H1 (cell line): ENCODE data around the gene ASB16. TPM values are rescaled to one million over a fixed set of nuclear protein-coding genes. Genes with fewer than 3 reads are reported as not detected.

Experiments used
- ATF3 ChIP-seq: IDR thresholded peaks from 2 replicates; pipeline ENCODE4 v1.6.1; 2011; ENCODE audit warnings: low read depth, mild to moderate bottlenecking, low read length; ENCODE audit not compliant: insufficient read depth
- BCL11A ChIP-seq, 2 experiments: IDR thresholded peaks; one replicate each; pipeline ENCODE4 v1.6.1; 2011; ENCODE audit warnings: low read depth in 2 of 2, low read length in 2 of 2, mild to moderate bottlenecking in 2 of 2
- CBX8 ChIP-seq: fragments of 300-800, 300-1000 bp; sonication (generic); IDR thresholded peaks from 2 replicates; pipeline ENCODE4 v1.7.1; 2016; ENCODE audit warnings: low read depth, low read length, borderline replicate concordance
- CTBP2 ChIP-seq: IDR thresholded peaks from 2 replicates; pipeline ENCODE4 v1.7.0; 2011; ENCODE audit warnings: borderline replicate concordance, mild to moderate bottlenecking, moderate library complexity, mixed read lengths, low read length; ENCODE audit not compliant: insufficient read depth, insufficient read length
- CTCF ChIP-seq, 3 experiments: IDR thresholded peaks; 1 replicate in 2 of 3; 2 replicates in 1 of 3; pipeline versions ENCODE4 v1.5.1 to v1.6.1; 2011; ENCODE audit warnings: low read length in 3 of 3, mild to moderate bottlenecking in 3 of 3, inconsistent platforms in 2 of 3, low read depth in 1 of 3, moderate library complexity in 1 of 3; ENCODE audit not compliant: insufficient read depth in 1 of 3; ENCODE audit errors: control extremely low read depth in 1 of 3
- E2F6 ChIP-seq: IDR thresholded peaks from 2 replicates; pipeline ENCODE4 v1.6.1; 2012; ENCODE audit warnings: inconsistent platforms
- EGR1 ChIP-seq: IDR thresholded peaks from 2 replicates; pipeline ENCODE4 v1.6.1; 2011; ENCODE audit warnings: low read depth, low read length, borderline replicate concordance
- FOSL1 ChIP-seq: IDR thresholded peaks from 2 replicates; pipeline ENCODE4 v1.6.1; 2011; ENCODE audit warnings: mild to moderate bottlenecking, low read depth, low read length, moderate library complexity; ENCODE audit not compliant: insufficient read depth
- GABPA ChIP-seq: IDR thresholded peaks from 2 replicates; pipeline ENCODE4 v1.6.1; 2011; ENCODE audit warnings: mild to moderate bottlenecking, low read length, moderate library complexity, borderline replicate concordance; ENCODE audit not compliant: insufficient read depth
- GTF2F1 ChIP-seq: IDR thresholded peaks from 2 replicates; pipeline ENCODE4 v1.6.1; 2012; ENCODE audit warnings: low read depth, low read length, improper control_type of control experiment, borderline replicate concordance
- HDAC2 ChIP-seq, 2 experiments: fragments of 300-600 bp in 1 of 2; sonication (generic) in 1 of 2; IDR thresholded peaks; 2 replicates each; pipeline ENCODE4 v1.6.1; 2011 to 2012; ENCODE audit warnings: low read depth in 2 of 2, low read length in 2 of 2, mild to moderate bottlenecking in 2 of 2, moderate library complexity in 2 of 2, borderline replicate concordance in 1 of 2, inconsistent platforms in 1 of 2
- MAX ChIP-seq: IDR thresholded peaks from 2 replicates; pipeline ENCODE4 v1.6.1; 2012; ENCODE audit warnings: inconsistent platforms
- NRF1 ChIP-seq: IDR thresholded peaks from 2 replicates; pipeline ENCODE4 v1.6.1; 2011; ENCODE audit warnings: mild to moderate bottlenecking, low read depth, low read length, improper control_type of control experiment
- POLR2A ChIP-seq, 2 experiments: IDR thresholded peaks; 1 replicate in 1 of 2; 2 replicates in 1 of 2; pipeline ENCODE4 v1.6.1; 2011; ENCODE audit warnings: low read depth in 2 of 2, low read length in 2 of 2, mild to moderate bottlenecking in 2 of 2; ENCODE audit errors: control extremely low read depth in 1 of 2
- POU5F1 ChIP-seq: IDR thresholded peaks from 2 replicates; pipeline ENCODE4 v1.6.1; 2011; ENCODE audit warnings: low read depth, mild to moderate bottlenecking, low read length, moderate library complexity
- RBBP5 ChIP-seq: IDR thresholded peaks from 2 replicates; pipeline ENCODE4 v1.7.1; 2012; ENCODE audit warnings: low read depth, mild to moderate bottlenecking, inconsistent platforms, low read length, moderate library complexity, borderline replicate concordance
- SIRT6 ChIP-seq: IDR thresholded peaks from one replicate; pipeline ENCODE4 v1.7.1; 2012; ENCODE audit warnings: low read length, inconsistent platforms
- SIX5 ChIP-seq: IDR thresholded peaks from 2 replicates; pipeline ENCODE4 v1.6.1; 2011; ENCODE audit warnings: mild to moderate bottlenecking, low read depth, low read length
- TCF12 ChIP-seq: IDR thresholded peaks from 2 replicates; pipeline ENCODE4 v1.6.1; 2011; ENCODE audit warnings: low read depth, mild to moderate bottlenecking, low read length
- polyA plus RNA-seq, 7 experiments: library from polyadenylated mRNA; depleted of rRNA in 3 of 7; stranded (reverse) in 5 of 7; unstranded in 2 of 7; fragments of >200 nt in 5 of 7; fragments of 200-250 nt in 2 of 7; gene quantifications; 1 replicate in 5 of 7; 2 replicates in 1 of 7; 4 replicates in 1 of 7; pipeline versions ENCODE4 v1.2.1 to v1.2.3, GENCODE V29; 2011 to 2013; ENCODE audit warnings: missing spikeins in 2 of 7, mixed read lengths in 2 of 7
- total RNA-seq: library from RNA; stranded (reverse); fragmentation: NEBNext Ultra II Directional; extraction: Animal tissue kit (Norgen Biotek cat#: 25700); gene quantifications from 2 replicates; pipeline ENCODE4 v1.2.1, GENCODE V29; 2021

ASB16 gene
- total and polyA plus RNA-seq, 2 of the 8 experiments (the other 6 are each of a cell fraction or from before 2014, with no cell fraction given) = 0.05 TPM; not detected in 1

GRCh38 chr17:44199553-44200477 lies 29.3 kb downstream of the ASB16 start, which contains the start of gene ATXN7L3 (continued):
- TF ChIP-seq ATF3 = 0 out of 2 replicates have a peak, but pooled peaks have one; percentile 33
- no peak for TF ChIP-seq TCF12
- no peak for TF ChIP-seq FOSL1
- TF ChIP-seq MAX = peak; percentile 20; the same call in 1 of the 2 replicates
- TF ChIP-seq POLR2A (IDR thresholded peaks at IDR 0.05; ENCODE audit: control extremely low read depth in 1 of 2, low read depth in 2 of 2, low read length in 2 of 2) = peak; percentile 25 to 46; a peak in 2 of 3 replicates
- TF ChIP-seq SIRT6 = no peak
- no peak for TF ChIP-seq GTF2F1
- peak; percentile 59; the same call in 1 of the 2 replicates for TF ChIP-seq EGR1
- no peak for TF ChIP-seq GABPA
- TF ChIP-seq BCL11A (IDR thresholded peaks at IDR 0.05; ENCODE audit: low read depth in 2 of 2, low read length in 2 of 2) = no peak
- no peak for TF ChIP-seq HDAC2 (IDR thresholded peaks at IDR 0.05; ENCODE audit: borderline replicate concordance in 1 of 2, low read depth in 2 of 2, low read length in 2 of 2)
- TF ChIP-seq E2F6 = no peak
- TF ChIP-seq CTCF (IDR thresholded peaks at IDR 0.05; ENCODE audit: control extremely low read depth in 1 of 3, insufficient read depth in 1 of 3, low read depth in 1 of 3, low read length in 3 of 3) = no peak
- no peak for TF ChIP-seq RBBP5
- no peak for TF ChIP-seq CTBP2
- no peak for TF ChIP-seq SIX5
- no peak for TF ChIP-seq NRF1
- TF ChIP-seq CBX8 = no peak
- no peak for TF ChIP-seq POU5F1
